ENCODE data around the gene ZNF593. TPM values are rescaled to one million over a fixed set of nuclear protein-coding genes. Genes with fewer than 3 reads are reported as not detected.

The ZNF593 gene
- total and polyA plus RNA-seq, 2 donors (not counting 1 experiment from before 2014, with no cell fraction given): 10.7 to 60.0 TPM

- intact Hi-C loops (cut with micrococcal nuclease): loop anchor here (5.0 kb wide), 1 partner anchor 122 kb away; no protein-coding TSS in a partner anchor
- H3K4me3 Mint-ChIP-seq: peak overlapping the region; percentile 45
These were observed 10.0 kb upstream of the ZNF593 start for GRCh38 chr1:26159743-26160039.

More at GRCh38 chr1:26159743-26160039, 10.0 kb upstream of the ZNF593 start:
- no peak overlapping the region for H3K27ac Mint-ChIP-seq
- Histone ChIP-seq H3K9me3 (ENCODE audit: control extremely low read depth in 1 of 3, control insufficient read depth in 2 of 3, insufficient read depth in 1 of 3, low read length in 2 of 3) (peaks cover 0 to 3% (median 0%) of the 10 kb centered on the region in 3 donors), H3K4me3 (ENCODE audit: control extremely low read depth in 1 of 5, extremely low read depth in 1 of 5, insufficient read depth in 1 of 5, low read depth in 2 of 5, low read length in 4 of 5) (no peak overlapping the region), H3K9ac (ENCODE audit: low read length) (no peak overlapping the region), H3K79me2 (ENCODE audit: control insufficient read depth, insufficient read depth, low read length) (no peaks in the 10 kb centered on the region), H3K36me3 (replicated peaks in 1 of 2; ENCODE audit: control extremely low read depth in 1 of 2, control insufficient read depth in 1 of 2, extremely low read depth in 1 of 2, insufficient read depth in 2 of 2, low read length in 1 of 2) (no peaks in the 10 kb centered on the region), H3K4me2 (replicated peaks; ENCODE audit: low read depth, low read length, poor library complexity, severe bottlenecking) (no peak overlapping the region), H3K27ac (ENCODE audit: low read length in 2 of 2) (no peak overlapping the region), H3K4me1 (ENCODE audit: control insufficient read depth in 2 of 2, insufficient read depth in 2 of 2, low read length in 2 of 2) (peaks cover 30 to 31% of the 10 kb centered on the region in 2 donors), H3K27me3 (replicated peaks in 1 of 4; ENCODE audit: control extremely low read depth in 1 of 4, control insufficient read depth in 3 of 4, insufficient read depth in 4 of 4, low read length in 3 of 4) (peaks cover 0 to 78% (median 28%) of the 10 kb centered on the region in 4 experiments), H2AFZ (ENCODE audit: insufficient read depth, low read depth, low read length, poor library complexity, severe bottlenecking) (no peak overlapping the region), H4K20me1 (ENCODE audit: control insufficient read depth, insufficient read depth, low read length, poor library complexity, severe bottlenecking) (no peaks in the 10 kb centered on the region)
- 83% methylated on average over 3 of the region's 4 CpGs for WGBS (ENCODE audit: insufficient coverage)
- ChIA-PET CTCF (no interaction called here), POLR2A (no interaction called here)
- no peak for TF ChIP-seq CTCF (IDR thresholded peaks at IDR 0.05)
- TF ChIP-seq EZH2 (IDR thresholded peaks at IDR 0.05; ENCODE audit: borderline replicate concordance, insufficient read depth, low read depth, low read length, poor library complexity, severe bottlenecking): no peak
- DNase-seq (no peak), ATAC-seq (ENCODE audit: low read depth) (no peak)
- peaks cover 44% of the 10 kb centered on the region for H3K27me3 Mint-ChIP-seq
- H3K9me3 Mint-ChIP-seq (ENCODE audit: insufficient read depth): no peaks in the 10 kb centered on the region
- peaks cover 14% of the 10 kb centered on the region for H3K4me1 Mint-ChIP-seq
